IPS-NIHi7 (cell line): ENCODE data around the gene KLHL25.

ENCODE experiments used
- DNase-seq: peaks from one replicate; pipeline ENCODE4 v3.0.0; 2012; ENCODE audit warnings: mixed read lengths; ENCODE audit errors: extremely low spot score

The KLHL25 gene

GRCh38 chr15:85717212-85717611 is 77.5 kb downstream of the KLHL25 start:
- no peak for DNase-seq

GRCh38 chr15:85716261-85716660 is 78.5 kb downstream of the KLHL25 start:
- no peak for DNase-seq

DNA sequence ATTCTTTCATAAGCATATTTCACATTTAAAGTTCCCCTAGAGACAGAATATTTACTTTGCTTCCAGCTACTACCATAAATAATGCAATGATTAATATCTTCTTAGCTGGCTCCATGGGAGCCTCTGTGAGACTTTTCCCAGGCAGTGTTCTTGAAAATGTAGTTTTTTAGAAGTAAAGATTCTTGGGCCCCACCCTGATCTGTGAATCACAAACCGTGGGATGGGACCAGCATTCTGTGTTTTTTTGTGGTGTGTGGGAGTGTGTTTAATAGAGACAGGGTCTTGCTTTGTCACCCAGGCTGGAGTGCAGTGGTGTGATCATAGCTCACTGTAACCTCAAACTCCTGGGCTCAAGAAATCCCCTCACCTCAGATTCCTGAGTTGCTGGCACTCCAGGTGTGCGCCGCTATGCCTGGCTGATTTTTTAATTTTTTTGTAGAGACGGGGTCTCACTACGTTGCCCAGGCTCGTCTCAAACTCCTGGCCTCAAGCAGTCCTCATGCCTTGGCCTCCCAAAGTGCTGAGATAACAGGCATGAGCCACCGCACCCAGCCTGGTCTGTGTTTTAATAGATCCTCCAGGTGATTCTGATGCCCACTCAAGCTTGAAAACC is 83.0 kb downstream of the KLHL25 start:
- DNase-seq: no peak

DNA sequence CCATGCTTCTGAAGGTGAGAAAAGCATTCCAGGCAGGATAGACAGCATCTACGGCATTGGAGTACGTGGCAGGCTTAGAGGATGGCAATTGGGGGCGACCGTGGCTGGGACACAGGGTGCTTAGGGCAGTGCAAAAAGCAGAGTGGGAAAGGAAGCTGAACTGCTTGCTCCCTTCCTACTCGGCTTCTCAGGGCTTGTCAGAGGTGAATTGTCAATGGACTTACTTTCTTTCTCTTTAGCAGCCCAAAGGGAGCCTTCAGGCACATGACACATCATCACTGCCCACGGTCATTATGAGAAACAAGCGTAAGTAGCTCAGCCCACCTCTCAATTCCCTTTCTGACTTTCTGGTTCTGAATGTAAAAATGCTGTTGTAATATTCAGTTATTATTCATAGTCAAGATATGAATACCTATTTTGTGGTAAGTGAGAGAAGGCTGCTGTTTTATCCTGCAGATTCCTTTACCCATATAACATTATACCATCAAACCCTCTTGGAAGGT is 84.3 kb downstream of the KLHL25 start:
- no peak for DNase-seq
